Fibroblast of lung (primary cell): ENCODE results near the gene NUDT8.

Experiments
- EZH2 ChIP-seq: IDR thresholded peaks from 2 replicates; pipeline ENCODE4 v1.5.1; 2012; ENCODE audit warnings: low read length, control low read depth, mild to moderate bottlenecking; ENCODE audit errors: missing control alignments
- TF ChIP-seq, protein P1 (sequence below), 2 donors: IDR thresholded peaks in 1 of 2; conservative IDR thresholded peaks in 1 of 2; 1 replicate in 1 of 2; 2 replicates in 1 of 2; pipeline ENCODE4 v1.5.1; 2011 to 2012; ENCODE audit warnings: low read length in 2 of 2, control low read depth in 1 of 2, inconsistent platforms in 1 of 2, low read depth in 1 of 2, mild to moderate bottlenecking in 1 of 2

GRCh38 chr11:67648140-67648795, 18.5 kb upstream of the NUDT8 start:
- TF ChIP-seq, protein P1, sequence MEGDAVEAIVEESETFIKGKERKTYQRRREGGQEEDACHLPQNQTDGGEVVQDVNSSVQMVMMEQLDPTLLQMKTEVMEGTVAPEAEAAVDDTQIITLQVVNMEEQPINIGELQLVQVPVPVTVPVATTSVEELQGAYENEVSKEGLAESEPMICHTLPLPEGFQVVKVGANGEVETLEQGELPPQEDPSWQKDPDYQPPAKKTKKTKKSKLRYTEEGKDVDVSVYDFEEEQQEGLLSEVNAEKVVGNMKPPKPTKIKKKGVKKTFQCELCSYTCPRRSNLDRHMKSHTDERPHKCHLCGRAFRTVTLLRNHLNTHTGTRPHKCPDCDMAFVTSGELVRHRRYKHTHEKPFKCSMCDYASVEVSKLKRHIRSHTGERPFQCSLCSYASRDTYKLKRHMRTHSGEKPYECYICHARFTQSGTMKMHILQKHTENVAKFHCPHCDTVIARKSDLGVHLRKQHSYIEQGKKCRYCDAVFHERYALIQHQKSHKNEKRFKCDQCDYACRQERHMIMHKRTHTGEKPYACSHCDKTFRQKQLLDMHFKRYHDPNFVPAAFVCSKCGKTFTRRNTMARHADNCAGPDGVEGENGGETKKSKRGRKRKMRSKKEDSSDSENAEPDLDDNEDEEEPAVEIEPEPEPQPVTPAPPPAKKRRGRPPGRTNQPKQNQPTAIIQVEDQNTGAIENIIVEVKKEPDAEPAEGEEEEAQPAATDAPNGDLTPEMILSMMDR (conservative IDR thresholded peaks at IDR 0.05 in 1 of 2, IDR thresholded peaks at IDR 0.05 in 1 of 2; ENCODE audit: low read depth in 1 of 2, low read length in 2 of 2) = peak in 1 of 2 donors; percentile 8
- TF ChIP-seq EZH2 = no peak
